Measurements from ENCODE around the gene CLCN6. TPM values are rescaled to one million over a fixed set of nuclear protein-coding genes. Genes with fewer than 3 reads are reported as not detected.

CLCN6 gene
- polyA plus RNA-seq, 2 of the 4 experiments (the other 2 are of a cell fraction): 5.7 to 9.0 TPM

GRCh38 chr1:11764115-11764514 is 41.9 kb upstream of the CLCN6 start:
- H3K27ac ChIP-seq: no peak overlapping the region
- ATAC-seq: no peak; a peak in 1 of 6 replicates
- TF ChIP-seq RFX5 (IDR thresholded peaks at IDR 0.05) (no peak), FOSB (CRISPR knock-in tag; IDR thresholded peaks at IDR 0.05) (no peak), HOXA7 (CRISPR knock-in tag; IDR thresholded peaks at IDR 0.05) (no peak), KDM1A (IDR thresholded peaks at IDR 0.05; ENCODE audit: low read depth) (no peak), MAX (IDR thresholded peaks at IDR 0.05) (no peak), FOSL2 (IDR thresholded peaks at IDR 0.05) (no peak), FOSL2 (CRISPR knock-in tag; IDR thresholded peaks at IDR 0.05) (no peak), RCOR1 (IDR thresholded peaks at IDR 0.05; ENCODE audit: low read depth, low read length) (no peak), CBX2 (IDR thresholded peaks at IDR 0.05; ENCODE audit: borderline replicate concordance, low read depth) (no peak), EP300 (IDR thresholded peaks at IDR 0.05) (no peak), ZC3H11A (IDR thresholded peaks at IDR 0.05) (no peak), USF2 (IDR thresholded peaks at IDR 0.05) (no peak), PHF8 (IDR thresholded peaks at IDR 0.05; ENCODE audit: borderline replicate concordance, low read depth) (no peak), MAZ (IDR thresholded peaks at IDR 0.05; ENCODE audit: borderline replicate concordance, low read depth, low read length) (no peak), HEYL (CRISPR knock-in tag; IDR thresholded peaks at IDR 0.05) (no peak), EHMT2 (IDR thresholded peaks at IDR 0.05; ENCODE audit: low read depth) (no peak), TFCP2L1 (CRISPR knock-in tag; IDR thresholded peaks at IDR 0.05) (no peak), HOXB13 (CRISPR knock-in tag; IDR thresholded peaks at IDR 0.05; ENCODE audit: low read depth) (no peak)
- ChIA-PET POLR2A (no interaction called here), CTCF (no interaction called here)
- FAIRE-seq: no peak
- H3K4me3 ChIP-seq: no peak overlapping the region
- 44% methylated on average over 1 of the region's 3 CpGs for WGBS (ENCODE audit: missing lambda C conversion rate)
- no peaks in the 10 kb centered on the region for H3K4me1 ChIP-seq
- H3K9me3 ChIP-seq: no peaks in the 10 kb centered on the region
- H3K4me2 ChIP-seq: no peak overlapping the region
- DNase-seq (ENCODE audit: low read depth in 1 of 2, low spot score in 1 of 2): no peak

- no peak for DNase-seq (ENCODE audit: low read depth in 1 of 2, low spot score in 1 of 2)
Observed at GRCh38 chr1:11764519-11764918, 41.5 kb upstream of the CLCN6 start.

More at GRCh38 chr1:11764519-11764918, 41.5 kb upstream of the CLCN6 start:
- no peak for ATAC-seq
- POLR2A ChIA-PET: no interaction called here
- Histone ChIP-seq H3K4me1 (no peaks in the 10 kb centered on the region), H3K27ac (no peak overlapping the region), H3K4me3 (no peak overlapping the region), H3K9me3 (no peaks in the 10 kb centered on the region), H3K4me2 (no peak overlapping the region)
- TF ChIP-seq NFE2L2 (conservative IDR thresholded peaks at IDR 0.05; ENCODE audit: low read length): no peak
- no peak for TF ChIP-seq CHD4 (IDR thresholded peaks at IDR 0.05; ENCODE audit: borderline replicate concordance)
- no peak for TF ChIP-seq CBX2 (IDR thresholded peaks at IDR 0.05; ENCODE audit: borderline replicate concordance, low read depth)
- no peak for TF ChIP-seq NPAS2 (CRISPR knock-in tag; IDR thresholded peaks at IDR 0.05; ENCODE audit: borderline replicate concordance)
- TF ChIP-seq JUNB (IDR thresholded peaks at IDR 0.05): no peak
- TF ChIP-seq SREBF2 (IDR thresholded peaks at IDR 0.05): no peak
- no peak for TF ChIP-seq FOXS1 (CRISPR knock-in tag; IDR thresholded peaks at IDR 0.05)
- TF ChIP-seq RARB (CRISPR knock-in tag; IDR thresholded peaks at IDR 0.05): no peak
- TF ChIP-seq KDM1A (IDR thresholded peaks at IDR 0.05; ENCODE audit: low read depth): no peak
- no peak for TF ChIP-seq PHF8 (IDR thresholded peaks at IDR 0.05; ENCODE audit: borderline replicate concordance, low read depth)
- no peak for TF ChIP-seq ZNF302 (CRISPR knock-in tag; IDR thresholded peaks at IDR 0.05)
- no peak for TF ChIP-seq HMGXB4 (CRISPR knock-in tag; IDR thresholded peaks at IDR 0.05; ENCODE audit: borderline replicate concordance)
- TF ChIP-seq GATA3 (IDR thresholded peaks at IDR 0.05; ENCODE audit: borderline replicate concordance): no peak
- no peak for TF ChIP-seq EHF (CRISPR knock-in tag; IDR thresholded peaks at IDR 0.05)
- CTCF ChIA-PET: no interaction called here
- 90% methylated on average over 2 of the region's 7 CpGs for WGBS (ENCODE audit: missing lambda C conversion rate)
- FAIRE-seq: no peak

Data from A549 (cell line).